HG03097 (cell line): ENCODE data around the gene RAP1GAP2.

Experiments
- ATAC-seq: cut with Tn5 transposase; IDR thresholded peaks from one replicate; pipeline ENCODE4 v1.9.1; 2021; ENCODE audit not compliant: unreplicated experiment, low FRiP score

RAP1GAP2 gene

DNA sequence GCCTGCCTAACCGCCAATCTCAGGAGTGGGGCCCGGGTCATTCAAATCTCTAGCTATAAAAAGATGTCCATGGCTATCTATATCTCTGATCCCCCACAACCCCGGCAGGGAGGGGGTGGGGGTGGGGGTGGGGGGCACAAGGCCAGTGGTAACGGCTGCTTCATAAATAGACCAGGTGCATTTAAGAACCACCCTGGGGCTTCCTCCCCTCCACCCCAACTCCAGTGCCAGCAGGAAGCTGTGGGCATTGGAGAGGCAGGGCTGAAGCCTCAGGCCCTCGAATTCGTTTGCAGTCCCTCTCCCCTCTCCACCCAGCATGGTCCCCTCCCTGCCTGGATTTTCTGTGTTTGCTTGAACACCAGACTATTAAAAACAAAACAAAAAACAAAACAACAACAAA lies 56.0 kb downstream of the RAP1GAP2 start:
- no peak for ATAC-seq

DNA sequence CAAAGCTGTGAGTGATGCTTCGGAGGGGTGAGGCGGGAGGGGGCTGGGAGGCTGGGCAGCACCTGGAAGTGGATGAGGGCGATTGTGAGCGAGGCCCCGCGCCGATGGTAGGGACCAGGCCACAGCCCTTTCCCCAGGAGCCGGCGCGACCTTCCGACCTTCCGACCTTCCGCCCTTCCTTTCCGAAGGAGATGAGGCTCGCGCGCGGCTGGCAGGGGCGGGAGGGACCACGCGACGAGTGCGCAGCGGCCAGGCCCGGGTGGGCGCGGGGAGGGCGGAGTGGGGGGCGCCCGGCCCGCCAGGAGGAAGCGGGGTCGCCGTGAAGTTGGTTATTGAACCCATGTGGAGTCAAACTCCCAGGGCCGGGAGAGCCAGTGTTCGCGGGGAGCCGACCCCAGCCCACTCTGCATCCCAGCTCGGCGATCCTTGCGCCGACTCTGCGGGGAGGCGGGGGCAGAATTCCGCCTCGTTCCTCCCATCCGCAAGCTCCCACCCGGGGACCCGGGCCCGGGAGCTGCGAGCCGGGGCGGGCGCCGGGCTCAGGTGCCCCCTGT lies 56.6 kb downstream of the RAP1GAP2 start:
- ATAC-seq, result no peak

DNA sequence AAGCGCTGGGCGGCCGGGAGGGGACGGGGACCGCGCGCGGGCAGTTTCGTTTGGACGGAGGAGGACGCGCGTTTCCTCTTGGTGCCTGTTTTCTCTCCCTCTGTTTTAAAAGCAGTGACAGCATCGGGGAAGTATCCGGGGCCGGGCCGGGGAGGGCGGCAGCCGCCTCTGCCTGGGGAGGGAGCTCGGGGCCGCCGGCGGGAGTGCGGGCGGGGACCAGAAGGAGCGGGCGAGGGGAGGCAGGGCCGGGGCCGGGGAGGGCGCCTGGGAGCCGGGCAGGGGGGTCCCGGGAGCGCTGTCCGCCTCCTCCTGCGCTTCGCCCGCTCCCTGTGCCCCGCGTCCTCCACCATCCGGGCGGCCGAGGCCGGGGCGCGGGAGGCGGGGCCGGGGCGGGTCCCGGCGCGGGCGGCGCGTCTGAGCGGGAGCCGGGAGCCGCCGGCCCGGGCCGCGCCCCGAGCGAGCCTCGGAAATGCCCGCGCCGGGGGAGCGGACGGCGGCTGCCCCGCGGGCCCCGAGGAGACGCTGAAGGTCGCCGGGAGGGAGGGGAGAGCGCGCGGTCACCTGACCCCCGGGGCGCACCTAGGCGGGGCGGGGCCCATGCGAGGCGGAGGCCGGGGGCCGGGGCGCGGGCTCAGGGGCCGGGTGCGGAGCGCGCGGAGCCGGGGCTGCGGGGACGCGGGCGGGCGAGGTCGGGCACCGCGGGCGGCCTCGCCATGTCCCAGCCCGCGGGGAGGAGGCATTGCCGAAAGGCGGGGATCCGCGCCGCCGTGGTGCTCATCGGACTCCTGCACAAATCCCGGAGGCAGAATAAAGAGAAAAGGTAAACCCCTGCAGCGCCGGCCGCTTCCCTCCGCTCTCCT lies 57.3 kb downstream of the RAP1GAP2 start:
- no peak for ATAC-seq

DNA sequence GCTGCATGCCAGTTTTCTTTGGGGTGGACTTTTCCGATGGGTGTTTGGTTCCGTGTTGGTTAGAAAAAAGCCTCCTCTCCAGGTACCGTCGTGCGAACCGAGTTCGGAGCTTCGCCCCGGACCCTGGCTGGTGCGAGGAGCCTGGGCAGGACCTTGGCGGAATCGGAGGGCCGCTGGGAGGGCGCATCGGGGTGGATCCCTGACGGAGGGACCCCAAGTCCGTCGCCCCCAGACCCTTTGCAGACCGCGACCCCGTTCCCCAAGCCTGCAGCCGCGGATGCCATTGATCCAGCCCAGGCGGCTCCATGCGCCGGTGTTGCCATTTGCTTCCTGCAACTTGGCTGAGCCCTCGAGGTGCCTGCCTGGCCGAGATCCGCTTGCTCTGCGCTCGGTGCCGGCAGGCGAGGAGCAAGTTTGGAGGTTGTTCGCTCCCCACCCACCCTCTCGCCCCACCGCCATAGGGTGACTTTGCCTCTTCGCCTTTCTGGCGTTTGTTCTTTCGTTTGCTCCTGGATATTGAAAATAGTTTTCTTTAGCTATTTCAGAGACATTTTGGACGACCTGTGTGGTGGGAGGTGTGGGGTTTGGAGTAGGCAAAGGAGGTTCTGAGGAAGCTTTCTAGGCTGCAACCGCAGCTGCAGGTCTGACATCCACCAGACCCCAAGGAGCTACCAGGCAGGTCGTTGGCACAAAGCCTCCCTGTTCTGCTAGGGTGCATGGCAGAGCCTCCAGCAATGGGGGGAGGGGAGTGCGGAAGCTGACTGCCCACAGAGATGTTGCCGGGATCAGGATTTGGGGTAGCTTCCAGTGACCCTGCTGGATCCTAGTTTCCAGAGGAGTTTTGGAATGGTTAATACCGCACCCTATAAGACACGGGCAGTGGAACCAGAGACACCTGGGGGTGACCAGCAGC lies 58.2 kb downstream of the RAP1GAP2 start:
- no peak for ATAC-seq

DNA sequence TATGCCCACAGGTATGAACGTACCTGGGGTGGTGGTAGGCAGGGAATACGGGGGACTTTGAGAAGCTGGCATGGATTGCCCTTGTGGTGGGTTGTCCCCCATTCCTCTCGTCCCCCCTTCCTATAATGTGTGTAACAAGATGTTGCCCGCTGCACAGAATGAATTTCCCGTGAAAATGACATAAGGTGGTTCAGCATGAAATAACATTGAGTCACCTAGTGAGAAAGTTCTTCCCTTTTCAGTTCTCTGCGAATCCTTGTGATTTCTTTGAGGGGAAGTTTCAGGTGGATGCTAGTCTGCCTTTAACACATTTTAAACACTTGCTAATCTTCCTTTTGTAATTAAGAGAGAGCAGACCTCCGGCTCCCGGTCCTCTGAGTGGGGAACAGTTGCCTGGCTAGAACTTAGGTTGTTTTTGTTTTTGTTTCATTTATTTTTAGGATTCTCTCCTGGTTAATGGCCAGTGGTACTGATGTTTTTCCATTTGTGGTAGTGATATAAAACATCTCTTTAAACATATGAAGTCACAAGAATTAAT lies 58.9 kb downstream of the RAP1GAP2 start:
- no peak for ATAC-seq

DNA sequence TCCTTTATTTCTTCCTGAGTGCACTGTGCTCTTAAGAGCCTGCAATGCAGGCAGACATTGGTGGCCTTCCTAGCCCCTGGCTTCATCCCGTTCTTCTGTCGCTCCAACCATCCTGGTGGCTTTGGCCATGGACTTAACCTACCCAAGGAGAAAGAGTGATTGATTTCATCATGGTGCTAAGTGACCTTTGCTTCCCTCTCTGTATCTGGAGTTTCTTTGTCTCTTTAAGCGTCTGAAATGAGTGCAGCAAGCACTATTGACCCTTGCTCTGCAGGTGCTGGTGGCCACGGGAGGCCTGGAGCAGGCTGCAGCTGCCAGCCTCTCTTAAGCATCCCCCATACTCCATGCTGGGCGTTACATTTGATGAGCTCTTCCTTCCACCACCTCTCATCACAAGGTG lies 60.5 kb downstream of the RAP1GAP2 start:
- no peak for ATAC-seq

DNA sequence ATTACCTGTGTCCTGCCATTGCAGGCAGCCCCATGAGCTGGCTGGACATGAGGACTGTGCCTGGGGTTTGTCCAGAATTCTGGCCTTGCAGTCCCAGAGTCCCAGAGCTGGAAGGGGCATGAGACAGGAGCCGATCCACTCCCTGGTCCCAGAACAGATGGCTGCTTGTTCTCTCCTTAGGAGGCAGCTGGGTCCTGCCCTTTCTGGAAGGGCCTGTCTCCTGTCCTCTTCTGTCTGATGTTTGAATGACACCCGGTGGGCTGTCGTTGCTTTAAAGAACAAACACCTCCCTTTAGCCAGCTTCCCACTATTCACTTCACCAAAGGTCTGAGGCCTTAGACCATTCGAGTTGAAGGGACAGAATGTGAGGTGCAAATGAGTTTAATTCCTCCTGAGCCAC lies 63.8 kb downstream of the RAP1GAP2 start:
- ATAC-seq, result no peak

DNA sequence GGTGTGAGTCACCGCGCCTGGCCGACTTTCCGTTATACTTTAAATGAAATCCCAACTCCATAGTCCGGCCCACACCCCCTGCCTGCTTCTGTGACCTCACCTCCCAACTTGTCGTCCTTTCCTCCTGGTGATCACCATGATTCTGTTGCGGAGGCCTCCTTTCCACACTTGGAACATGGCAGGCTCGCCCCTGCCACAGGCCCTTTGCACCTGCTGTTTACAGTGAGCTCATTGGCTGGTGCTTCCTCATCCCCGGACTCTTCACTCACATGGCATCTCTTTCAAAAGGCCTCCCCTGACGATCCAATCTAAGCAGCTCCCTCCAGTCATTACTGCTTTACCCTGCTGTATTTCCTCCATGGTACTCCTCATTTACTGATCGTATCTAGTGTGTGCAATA lies 64.6 kb downstream of the RAP1GAP2 start:
- ATAC-seq, result no peak

DNA sequence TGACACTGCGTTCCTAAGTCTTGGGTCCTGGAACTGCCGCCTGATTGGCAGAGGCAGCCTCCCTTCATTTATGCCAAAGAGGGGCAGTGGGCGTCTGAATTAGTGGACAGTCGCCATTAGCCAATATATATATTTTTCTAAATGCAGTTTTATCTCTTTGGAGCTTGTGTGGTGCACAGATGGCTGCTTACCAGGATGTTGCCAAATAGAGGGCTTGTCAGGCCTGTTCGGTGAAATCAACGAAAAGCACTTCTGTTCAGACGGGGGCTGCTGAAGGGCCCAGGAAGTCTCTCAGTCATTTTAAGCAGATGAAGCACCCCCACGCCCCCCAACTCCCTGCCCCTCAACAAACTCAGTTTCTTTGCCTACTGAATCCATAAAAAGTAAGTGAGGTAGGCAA lies 66.0 kb downstream of the RAP1GAP2 start:
- ATAC-seq, result no peak

DNA sequence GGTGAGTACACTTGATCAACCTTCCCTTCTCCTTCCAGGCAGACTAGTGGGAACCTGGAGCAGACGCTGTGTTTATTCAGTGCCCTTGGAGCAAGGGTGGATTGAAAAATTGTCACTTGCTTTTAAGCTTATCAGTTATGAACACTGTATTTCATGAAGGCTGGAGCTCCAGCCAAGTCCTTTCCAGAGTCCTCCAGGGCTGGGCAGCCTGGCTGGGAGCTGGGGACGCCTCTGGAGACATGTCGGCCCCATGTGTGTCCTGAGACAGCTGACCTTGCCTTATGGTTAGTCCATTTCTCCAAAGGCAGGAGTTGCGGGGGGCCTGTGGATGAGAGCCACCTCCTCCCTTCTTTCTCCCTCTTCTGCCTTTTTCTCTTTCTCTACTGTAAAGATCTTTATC lies 67.0 kb downstream of the RAP1GAP2 start:
- no peak for ATAC-seq

DNA sequence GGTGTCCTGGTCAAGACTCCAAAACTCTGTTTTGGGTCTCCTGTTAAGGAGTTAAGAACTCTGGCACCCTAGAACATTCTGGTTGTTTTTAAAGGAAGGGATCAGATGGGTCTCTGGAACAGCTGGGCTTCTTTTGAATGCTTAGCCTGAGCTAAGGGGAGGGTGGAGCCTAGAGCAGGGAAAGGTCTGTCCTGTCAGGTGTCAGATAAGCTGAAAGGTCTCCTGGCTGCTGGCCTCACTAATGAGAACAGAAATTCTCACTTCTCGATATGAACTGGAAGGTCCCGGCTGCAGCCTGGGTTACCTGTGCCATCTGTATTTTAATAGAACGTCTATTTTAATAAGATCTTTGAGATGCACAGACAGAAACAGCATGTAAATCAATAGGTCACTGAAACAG lies 69.0 kb downstream of the RAP1GAP2 start:
- ATAC-seq, result no peak

DNA sequence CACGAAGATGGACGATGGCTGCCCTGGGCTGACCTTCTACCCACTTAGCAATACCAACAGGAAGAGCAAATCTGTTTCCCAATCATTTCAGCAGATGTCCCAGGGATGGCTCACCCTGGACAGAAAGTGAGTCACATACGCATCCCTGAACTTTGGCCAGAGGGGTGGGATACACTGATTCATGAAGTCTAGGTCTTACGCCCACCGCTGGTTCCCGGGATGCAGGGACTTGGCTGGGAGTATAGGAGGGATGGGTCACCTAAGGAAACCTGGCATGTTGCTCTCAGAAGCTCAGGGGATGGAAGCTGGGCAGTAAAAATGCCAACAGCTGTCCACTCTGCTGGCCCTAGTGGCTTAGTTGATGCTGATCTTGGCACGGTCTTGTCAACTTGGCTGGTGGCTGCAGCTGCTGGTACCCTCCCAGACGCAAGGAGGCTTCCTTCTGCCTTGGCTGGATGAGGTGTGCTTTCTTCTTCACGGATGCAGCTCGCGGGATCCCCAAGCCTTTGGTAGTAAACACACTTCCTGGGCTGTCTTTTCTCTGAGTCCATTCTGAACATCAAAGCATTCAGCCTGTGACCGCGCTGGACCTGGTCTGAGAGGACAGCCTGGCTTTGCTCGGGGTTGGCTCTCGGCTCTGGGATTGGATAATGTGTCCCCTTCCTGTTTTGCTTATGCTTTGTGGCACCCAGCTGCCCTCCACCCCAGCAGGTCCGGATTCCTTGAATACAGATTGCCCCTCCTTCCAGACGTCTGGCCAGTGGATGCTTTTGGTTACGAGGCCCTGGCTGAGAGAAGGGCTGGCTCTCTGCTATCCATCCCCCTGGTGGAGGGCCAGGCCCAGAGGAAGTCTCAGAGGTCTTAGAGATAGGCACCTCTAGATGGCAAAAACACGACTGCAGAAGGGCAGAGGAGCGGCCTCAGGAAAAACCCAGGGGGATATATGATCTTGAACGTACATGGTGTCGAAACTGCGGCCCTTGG lies 71.5 kb downstream of the RAP1GAP2 start:
- no peak for ATAC-seq

DNA sequence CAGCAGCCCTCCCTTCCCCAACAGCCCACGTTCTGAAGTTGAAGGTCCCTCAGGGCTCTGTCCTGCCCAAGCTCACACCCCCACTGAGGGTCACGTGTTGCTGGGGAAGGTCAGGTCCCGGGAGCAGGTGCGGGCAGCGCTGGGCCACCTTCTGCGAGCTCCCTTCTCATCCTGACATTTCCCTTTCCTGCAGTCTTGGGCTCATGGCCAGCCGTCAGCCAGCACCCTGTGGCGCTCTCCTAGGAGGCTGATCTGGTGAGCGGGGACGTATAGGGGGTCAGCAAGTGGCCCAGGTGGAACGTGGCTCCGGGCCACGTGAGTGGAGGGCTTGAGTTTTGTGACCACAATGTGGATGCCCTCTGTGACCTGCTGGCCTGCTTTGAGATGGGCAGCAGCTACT lies 73.4 kb downstream of the RAP1GAP2 start:
- ATAC-seq, result no peak

DNA sequence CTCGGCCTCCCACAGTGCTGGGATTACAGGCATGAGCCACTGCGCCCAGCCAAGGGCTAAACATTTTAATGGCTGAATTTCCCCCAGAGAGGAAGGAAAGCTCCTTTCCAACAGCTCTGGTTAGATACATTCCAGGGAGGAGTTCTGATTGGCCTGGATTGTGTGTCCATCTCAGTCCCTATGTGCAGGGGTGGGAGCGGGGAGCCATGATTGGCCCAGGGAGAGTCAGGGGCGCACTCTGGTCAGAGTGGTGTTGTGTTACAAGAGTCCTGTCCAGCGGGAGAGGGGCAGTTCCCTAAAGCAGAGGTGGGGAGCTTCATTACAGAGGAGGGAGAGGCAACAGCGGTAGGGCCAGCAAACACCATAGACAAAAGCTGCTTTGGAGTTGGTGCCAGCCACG lies 75.0 kb downstream of the RAP1GAP2 start:
- ATAC-seq, result no peak

DNA sequence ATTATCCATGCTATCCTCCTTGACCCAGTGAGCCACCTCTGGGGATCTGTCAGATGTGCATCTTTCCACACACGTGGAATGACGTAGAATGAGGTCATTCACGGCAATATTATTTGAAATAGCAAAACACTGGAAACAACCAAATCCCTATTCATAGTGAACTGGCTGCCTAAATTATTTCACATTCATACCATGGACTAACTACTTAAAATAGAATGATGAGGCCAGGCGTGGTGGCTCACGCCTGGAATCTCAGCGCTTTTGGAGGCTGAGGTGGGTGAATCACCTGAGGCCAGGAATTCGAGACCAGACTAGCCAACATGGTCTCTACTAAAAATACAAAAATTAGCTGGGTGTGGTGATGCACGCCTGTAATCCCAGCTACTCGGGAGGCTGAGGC lies 75.5 kb downstream of the RAP1GAP2 start:
- ATAC-seq, result no peak

DNA sequence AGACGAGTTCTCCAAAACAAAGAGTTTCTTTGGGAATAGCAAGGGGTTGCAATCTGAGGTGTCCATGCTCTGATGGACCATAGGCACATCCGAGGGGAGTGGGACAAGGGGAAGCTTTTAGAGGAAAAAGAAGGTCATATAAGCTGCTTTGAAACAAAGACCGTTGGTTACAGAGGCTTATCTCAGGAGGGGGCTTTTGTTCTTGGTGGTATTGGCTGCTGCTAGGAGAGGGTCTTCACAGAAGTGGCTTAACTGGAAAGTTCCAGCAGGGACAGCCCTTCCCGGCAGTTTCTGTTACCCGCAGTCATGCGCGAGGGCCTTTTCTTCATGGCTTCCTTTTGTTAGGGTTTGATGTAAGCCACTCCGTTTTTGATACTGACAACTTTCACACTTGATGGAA lies 76.0 kb downstream of the RAP1GAP2 start:
- ATAC-seq, result no peak

DNA sequence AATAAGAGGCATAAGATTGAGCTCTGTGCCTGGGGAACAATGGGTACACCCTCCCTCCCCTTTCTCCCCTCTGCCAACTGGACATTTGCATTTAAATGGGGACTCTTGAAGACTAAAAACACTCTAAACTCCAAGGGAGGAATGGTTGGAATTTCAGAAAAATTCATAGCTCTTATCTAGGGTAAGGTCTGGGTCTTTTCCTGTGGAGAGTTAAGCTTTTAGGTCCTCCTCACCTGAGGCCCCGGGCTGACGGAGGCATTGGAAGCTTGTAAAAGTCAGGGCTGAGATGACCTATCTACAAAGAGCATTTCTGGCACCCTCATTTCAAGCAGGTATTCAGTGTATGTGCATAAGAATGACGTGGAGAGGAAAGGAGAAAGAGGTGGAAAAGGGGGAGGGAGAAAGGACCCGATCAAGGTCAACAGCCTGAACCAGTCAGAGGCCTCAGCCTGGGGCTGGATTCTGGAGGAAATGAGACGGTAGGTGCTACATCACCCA lies 78.0 kb downstream of the RAP1GAP2 start:
- no peak for ATAC-seq

DNA sequence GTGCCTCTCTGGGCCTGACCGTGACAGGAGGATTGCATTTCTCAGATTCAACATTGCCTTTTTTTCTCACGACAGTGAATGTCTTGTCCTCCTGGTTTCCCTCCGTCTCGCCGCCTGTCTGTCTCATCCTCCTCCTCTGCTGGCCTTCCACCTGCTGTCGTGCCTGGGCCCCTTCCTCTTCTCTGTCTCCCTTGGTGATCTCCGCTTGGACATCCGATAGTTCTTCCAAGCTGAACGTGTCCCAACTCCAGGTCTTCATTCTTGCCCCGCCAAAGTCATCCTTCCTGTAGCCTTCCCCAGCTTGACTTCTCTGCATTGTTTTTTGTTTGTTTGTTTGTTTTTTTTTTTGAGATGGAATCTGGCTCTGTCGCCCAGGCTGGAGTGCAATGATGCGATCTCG lies 79.4 kb downstream of the RAP1GAP2 start:
- no peak for ATAC-seq

DNA sequence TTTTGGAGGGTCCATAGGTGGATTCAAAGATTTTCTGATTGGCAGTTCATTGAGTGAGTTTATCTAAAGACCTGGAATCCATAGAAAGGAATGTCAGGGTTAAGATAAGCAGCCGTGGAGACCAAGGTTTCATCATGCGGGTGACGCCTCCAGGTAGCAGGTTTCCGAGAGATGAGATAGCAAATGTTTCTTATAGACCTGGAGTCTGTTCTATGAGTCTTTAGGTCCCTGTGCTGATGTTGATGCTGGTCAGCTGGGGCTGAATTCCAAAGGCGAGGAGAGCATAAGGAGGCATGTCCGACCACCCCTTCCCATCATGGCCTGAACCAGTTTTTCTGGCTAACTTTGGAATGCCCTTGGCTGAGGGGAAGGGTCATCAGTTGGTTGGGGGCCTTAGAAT lies 80.2 kb downstream of the RAP1GAP2 start:
- no peak for ATAC-seq

DNA sequence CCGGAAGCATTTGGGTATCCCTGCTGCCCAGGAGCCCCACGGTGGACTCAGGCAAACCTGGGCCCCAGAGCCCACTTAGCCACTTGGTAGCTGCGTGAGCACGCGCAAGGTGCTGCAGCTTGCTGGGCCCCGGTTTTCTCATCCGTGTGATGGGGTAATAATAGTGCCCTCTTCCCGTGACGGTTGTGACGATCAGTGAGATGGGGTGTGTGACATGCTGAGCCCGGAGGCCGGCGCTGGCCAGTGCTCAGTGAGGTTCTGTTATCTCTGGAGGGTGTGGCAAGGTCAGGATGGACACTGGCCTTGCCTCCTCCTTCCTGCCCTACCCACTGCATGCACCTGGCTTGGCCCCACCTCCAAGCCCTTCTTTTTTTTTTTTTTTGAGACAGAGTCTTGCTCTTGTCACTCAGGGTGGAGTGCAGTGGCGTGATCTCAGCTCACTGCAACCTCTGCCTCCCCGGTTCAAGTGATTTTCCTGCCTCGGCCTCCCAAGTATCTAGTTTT lies 82.6 kb downstream of the RAP1GAP2 start:
- no peak for ATAC-seq
